ENCODE data around the gene TMEM53.

The TMEM53 gene

DNA sequence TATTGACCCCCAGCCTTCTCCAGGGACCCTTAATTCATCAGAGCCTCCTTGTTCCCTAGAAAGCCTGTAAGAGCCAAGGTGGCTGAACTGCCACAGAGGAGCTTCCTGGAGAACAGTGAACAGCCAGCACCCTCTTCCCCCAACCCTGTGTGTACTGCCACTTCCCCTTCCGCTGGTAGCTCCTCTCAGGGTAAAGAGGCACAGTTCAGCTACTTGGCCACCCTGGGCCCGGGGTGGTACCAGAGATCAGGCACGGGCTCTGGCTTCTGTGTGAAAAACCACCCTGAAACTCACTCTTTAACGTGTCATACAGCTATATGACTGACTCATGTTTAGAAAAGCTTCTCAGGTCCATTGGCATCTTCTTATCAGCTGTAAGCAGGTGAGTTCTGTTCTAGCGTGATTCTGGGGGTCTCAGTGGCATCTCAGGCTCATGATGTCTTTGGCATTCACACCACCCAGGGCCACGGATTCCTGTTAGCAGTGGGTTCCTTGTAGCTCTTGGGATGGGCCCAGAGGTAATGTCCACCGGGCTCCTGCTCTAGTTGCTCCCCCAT lies 22.6 kb upstream of the TMEM53 start:
- DNase-seq (ENCODE audit: low read depth) = no peak

DNA sequence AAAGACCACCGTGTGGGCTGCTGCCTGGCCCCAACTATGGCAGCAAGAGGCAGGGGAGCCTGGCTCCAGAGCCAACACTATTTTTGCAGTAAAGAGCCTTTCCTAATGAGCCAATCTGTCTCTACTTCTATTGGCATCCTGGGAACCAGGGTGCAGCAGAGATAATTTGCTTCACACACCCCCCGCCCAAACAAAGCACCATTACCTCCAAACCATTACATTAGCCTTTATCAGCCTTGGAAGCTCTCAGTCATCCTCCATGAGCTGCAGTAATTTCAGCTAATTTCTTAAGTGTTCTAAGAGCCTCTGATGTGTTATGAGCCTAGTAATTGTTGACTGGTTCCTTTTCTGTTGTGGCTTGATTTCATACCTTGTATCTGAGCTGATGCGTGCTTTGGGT lies 21.8 kb upstream of the TMEM53 start:
- no peak for DNase-seq (ENCODE audit: low read depth)

DNA sequence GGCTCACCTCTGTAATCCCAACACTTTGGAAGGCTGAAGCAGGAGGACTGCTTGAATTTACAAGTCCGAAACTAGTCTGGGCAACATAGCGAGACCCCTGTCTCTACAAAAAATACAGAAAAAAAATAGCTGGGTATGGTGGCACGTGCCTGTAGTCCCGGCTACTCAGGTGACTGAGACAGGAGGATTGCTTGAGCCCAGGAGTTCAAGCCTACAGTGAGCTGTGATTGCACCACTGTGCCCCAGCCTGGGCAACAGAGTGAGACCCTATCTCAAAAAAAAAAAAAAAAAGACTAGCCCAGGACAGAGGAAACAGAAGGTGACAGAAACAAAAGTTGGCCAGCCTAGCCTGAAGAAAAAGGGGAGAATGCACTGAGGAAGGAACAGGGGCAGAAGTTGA lies 21.4 kb upstream of the TMEM53 start:
- no peak for DNase-seq (ENCODE audit: low read depth)

DNA sequence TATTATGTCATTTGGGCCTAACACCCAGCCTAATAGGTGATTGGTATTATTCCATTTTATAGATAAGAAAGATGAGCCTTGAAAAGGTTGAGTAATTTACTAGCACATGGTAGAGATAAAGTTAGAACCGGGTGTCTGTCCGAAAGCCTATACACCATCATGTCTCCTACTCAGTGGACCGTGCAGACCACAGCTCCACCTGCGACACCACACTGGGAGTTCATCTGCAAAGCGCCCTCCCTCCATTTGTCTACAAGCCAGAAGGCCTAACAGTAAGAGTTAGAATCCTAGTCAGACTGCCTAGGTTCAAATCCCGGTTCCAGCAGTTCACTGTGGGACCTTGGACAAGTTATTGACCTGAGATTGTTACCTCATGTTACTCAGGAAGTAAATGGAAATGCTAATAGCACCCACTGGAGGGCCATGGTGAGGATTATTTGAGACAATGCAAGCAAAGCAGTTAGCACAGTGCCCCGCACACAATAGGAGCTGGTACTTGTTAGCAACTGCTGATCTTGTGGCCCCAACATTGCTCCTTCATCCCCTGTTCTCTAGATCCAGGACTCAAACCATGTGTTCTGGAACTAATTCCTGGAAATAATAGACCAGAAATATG lies 20.7 kb upstream of the TMEM53 start:
- DNase-seq (ENCODE audit: low read depth) = no peak

DNA sequence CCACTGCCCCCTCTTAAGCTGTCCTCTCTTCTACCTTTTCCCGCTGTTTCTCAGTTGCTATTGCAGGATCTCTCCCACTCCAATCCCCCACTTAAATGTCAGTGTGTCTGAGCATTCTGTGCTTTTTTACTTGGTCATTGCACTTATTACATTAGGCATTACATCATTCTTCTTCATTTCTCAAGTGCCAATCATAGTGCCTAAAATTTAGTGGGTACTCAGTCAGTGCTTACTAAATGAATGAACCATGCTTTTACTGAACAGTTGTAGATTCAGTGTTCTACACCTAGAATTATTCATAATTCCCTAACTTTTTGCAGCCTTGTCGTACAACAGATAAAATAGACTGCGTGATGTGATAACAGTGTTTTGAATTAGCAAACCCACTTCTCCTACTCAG lies 19.6 kb upstream of the TMEM53 start:
- no peak for DNase-seq (ENCODE audit: low read depth)

DNA sequence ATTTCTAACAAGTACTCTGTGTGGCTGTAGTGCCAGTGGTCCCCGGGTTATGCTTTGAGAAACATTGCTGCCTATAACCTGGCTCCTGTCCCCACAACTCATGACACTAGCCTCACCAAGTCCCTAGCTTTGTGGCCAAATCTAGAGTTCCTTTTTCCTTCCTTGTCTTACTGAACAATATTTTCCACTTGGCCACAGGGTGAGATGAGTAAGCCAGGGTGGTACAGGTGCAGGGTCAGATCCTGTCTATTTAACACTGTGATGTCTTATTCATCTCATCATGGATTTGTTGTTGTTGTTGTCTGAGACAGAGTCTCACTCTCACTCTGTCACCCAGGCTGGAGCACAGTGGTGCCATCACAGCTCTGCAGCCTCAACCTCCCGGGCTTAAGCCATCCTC lies 18.9 kb upstream of the TMEM53 start:
- no peak for DNase-seq (ENCODE audit: low read depth)

DNA sequence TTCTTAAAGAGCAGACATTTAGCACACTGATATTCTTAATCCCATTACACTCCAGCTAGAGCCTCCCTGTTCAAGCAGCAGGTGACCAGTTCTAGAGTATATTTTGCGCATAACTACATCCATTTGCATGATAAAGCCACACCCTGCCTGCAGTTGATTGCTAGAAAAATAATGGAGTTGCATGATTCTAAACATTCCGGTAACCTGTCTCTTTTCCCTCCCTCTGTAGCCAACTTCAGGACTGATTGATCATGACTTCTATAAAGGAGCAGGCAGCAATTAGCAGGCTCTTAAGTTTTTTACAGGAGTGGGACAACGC lies 15.1 kb upstream of the TMEM53 start:
- no peak for DNase-seq (ENCODE audit: low read depth)

DNA sequence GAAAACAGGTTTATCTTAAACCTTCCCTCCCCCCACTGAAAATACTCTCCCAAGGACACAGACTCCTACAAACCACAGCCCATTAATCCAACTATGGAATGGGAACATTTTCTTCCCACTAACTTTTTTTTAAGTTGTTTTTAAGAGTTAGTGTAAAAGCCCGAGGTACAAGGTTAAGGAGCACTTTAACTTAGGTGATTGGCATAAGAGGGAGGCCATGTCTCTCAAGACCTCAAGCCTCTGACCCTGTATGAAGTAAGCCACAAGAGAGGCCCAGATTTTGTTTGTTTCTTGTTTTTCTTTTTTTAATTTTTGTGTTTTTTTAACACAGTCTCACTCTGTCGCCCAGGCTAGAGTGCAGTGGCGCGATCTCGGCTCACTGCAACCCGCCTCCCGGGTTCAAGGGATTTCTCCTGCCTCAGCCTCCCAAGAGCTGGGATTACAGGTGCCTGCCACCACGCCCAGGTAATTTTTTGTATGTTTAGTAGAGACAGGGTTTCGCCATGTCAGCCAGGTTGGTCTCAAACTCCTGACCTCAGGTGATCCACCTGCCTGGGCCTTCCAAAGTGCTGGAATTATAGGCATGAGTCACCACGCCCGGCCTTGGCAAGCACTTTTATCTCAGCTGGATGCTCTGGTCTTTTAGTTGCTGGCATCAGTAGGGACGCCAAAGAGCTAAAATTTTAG lies 14.6 kb upstream of the TMEM53 start:
- DNase-seq (ENCODE audit: low read depth) = no peak

DNA sequence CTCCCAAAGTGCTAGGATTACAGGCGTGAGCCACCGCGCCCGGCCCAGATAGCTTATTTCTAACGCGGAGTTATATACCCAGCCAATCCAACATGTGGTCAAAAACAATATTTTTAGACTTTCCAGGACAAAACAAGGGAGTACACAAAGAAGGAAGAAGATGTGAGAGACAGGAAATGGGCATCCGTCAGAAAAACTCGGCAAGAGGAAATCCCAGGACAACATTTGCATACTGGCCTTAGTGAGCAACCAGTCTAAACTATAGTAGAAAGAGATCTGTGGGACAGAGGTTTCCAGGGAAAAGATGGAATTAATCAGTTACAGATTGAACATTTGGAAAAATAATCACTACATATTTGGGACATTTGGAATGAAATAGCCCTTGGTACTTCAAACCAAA lies 11.6 kb upstream of the TMEM53 start:
- DNase-seq (ENCODE audit: low read depth) = no peak

DNA sequence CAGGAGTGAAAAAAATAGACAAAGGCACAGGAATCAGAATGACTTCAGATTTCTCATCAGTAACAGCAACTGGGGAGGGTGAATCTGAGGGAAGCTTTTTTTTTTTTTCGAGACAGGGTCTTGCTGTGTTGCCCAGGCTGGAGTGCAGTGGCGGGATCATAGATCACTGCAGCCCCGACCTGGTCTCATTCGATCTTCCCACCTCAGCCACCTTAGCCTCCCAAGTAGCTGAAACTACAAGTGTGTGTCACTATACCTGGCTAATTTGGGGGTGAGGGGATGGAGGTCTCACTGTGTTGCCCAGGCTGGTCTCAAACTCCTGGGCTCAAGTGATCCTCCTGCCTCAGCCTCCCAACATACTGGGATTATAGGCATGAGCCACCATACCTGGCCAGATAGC lies 10.9 kb upstream of the TMEM53 start:
- DNase-seq (ENCODE audit: low read depth) = no peak

DNA sequence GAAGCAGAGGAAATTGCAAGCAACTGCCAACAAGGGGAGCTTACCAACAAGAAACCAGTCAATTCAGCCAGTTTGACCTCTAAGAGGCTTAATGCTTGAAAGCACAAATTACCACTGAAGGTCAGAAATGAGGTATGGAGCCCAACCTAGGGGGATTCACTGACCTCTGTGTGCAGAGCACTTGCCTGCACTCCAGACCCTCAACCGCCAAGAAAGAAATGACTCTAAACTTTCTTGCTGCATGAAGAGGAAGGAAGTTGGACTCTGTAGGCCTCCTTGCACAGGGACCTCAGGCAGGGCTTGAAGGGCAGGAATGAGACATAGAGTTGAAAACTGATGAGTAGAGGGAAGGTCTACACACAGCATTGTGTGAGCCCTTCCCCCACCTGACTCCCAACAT lies 10.2 kb upstream of the TMEM53 start:
- DNase-seq (ENCODE audit: low read depth) = no peak

DNA sequence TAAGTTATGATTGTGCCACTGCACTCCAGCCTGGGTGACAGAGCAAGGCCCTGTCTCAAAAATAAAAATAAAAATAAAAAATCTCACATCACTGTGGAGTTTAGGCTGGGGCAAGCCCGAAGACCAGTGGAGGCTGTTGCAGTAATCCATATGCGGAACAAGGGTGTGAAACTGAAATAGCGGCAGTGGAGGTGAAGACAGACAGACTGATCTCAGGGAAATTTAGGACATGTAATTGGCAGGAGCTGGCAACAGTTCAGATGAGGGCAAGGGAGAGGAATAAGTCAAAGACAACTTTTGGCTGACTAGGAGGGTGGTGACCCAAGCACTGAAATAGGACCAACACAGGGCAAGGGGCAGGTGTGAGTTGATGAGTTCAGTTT lies 8.6 kb upstream of the TMEM53 start:
- DNase-seq (ENCODE audit: low read depth) = no peak

DNA sequence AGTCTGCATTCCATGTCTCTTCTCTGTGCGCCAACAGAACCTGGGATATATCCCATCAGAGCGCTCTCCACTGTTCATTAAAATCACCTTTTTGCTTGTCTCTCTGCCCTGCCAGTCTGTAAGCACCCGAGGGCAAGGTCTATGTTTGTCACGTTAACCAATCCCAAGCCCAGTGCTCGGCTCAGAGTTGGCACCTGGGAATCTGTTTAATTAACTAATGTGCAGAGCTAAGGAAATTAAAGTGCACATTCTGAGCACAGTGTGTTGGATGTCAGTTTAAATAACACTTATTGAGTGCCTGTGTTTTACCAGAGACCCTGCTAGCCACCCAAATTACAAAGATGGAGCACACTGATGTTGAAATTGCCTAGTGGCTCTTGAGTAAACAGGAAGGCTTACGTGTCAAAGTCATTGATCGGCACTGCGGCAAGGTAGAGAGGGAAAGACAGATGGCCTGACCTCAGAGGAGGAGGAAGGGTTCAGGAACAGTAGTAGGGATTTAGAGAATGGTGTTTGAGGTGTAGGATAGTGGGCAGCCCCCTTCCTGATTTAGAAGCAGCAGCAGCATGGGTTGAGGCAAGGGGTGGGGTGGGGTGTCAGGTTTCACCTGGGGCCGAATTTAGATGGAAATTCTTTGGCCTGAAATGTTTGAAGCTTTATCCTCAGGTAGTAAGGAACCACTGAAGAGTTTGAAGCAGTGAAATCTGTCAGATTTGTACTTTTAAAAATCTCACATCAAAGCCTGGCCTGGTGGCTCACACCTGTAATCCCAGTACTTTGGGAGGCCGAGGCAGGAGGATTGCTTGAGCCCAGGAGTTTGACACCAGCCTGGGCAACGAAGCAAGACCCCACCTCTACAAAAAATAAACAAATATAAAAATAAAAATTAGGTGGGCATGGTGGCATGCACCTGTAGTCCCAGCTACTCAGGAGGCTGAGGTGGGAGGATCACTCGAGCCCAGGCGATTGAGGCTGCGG lies 7.9 kb upstream of the TMEM53 start:
- no peak for DNase-seq (ENCODE audit: low read depth)

DNA sequence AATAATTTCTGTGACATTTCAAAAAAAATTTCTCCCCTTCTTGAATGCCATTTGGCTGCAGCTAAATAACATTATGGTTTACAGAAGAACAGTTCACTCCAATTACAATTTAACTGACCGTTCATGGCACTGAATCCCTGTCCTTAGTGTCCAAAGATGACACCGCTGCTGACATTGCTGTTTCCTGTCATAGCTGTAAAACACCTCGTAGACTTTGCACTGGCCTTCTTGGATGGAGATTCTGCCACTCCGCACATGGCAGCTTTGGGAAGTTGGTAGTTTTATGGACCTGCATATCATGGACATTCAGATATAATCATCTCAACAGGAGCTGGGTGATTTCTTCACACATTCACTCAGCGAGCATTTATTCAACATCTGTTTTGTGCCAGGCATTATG lies 5.2 kb upstream of the TMEM53 start:
- DNase-seq (ENCODE audit: low read depth) = no peak

DNA sequence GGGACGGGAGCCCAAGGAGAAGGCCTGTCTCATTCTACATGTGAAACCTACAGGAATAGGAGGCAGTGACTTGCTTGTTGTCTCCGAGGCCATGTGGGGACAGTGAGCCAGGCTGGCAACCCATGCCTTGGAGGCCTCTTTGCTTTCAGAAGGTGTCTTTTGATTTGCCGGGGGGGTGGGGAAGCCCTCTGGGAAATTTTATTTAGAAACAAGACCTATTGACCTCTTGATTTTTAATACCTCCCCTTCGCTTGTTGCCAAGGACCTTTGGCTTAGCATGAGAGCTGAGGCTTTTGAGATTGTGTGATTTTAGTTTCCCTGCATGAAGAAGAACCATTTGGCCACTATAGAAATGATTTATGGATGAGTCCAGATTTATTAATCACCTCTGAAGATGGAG lies 4.3 kb upstream of the TMEM53 start:
- DNase-seq (ENCODE audit: low read depth) = no peak

DNA sequence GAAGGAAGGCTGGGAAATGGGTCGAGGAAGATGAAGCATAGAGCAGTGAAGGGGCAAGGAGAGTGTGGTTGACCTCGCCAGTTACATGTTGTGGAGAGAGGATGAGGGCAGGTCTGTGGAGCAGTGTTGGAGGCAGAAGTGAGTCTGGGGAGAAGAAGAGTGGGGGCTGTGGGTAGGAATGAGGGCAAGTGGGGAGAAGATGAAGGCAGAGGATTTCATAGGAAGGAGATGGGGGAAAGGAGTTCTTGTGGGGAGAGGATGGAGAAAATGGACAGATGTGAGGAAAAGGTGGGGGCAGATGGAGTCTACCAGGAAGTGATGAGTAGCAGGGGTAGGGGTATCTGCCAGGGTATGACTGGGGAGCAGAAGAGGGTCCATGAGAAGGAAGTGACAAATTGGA lies 3.8 kb upstream of the TMEM53 start:
- no peak for DNase-seq (ENCODE audit: low read depth)

DNA sequence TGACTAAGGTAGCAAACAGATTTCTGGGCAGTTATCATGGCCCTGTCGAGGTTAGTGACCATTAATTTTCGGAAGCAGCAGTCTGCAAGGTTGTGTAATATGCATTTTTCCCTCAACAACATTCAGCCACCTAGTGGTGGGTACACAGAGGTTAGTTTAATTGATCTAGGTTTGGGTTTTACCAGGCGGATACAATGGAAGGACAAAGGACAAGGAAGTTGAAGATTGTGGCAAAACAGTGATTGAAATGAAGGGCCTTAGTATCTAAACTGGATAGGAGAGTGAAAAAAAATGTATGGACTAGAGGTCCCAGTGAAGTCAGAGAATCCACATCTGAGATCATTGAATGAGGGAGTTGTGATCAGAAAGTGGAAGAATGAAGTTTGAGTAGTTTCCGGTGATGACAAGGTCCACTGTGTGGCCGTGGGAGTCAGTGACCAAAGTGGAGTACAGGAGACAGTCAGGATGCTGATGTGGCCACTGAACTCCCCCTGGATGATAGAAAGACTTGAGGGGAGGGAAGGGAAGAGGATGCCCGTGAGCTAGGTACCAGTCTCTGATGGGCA lies 3.0 kb upstream of the TMEM53 start:
- no peak for DNase-seq (ENCODE audit: low read depth)

DNA sequence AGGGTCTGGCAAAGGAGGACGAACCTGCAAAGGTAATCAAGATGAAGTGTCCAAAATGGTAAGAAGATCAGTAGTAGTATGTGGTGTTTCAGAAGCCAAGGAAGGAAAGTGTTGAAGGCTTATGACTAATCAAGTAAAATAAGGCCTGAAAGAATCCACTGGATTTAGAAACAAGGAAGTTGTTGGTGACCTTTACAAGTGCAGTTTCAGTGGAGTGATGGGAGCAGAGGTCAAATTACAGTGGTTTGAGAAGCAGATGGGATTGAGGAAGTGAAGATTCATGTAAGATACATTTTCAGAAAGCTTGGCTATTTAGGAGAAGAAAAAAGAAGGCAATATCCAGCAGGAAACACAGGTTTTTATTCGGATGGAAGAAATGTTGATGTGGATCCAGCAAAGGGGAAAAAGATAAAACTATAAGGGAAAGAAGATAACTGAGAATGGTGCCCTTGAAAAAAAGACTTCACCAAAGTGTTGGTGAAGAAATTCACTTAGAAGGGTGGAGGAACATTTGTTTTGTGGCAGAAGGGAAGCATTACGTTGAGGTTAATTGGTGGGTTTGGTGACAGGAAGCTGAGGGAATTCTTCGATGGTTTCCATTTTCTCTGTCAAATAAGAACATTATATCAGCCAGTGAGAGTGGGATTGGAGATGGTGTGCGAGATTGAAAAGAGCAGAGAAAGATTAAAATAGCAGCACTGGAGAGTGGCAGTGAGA lies 2.4 kb upstream of the TMEM53 start:
- no peak for DNase-seq (ENCODE audit: low read depth)

DNA sequence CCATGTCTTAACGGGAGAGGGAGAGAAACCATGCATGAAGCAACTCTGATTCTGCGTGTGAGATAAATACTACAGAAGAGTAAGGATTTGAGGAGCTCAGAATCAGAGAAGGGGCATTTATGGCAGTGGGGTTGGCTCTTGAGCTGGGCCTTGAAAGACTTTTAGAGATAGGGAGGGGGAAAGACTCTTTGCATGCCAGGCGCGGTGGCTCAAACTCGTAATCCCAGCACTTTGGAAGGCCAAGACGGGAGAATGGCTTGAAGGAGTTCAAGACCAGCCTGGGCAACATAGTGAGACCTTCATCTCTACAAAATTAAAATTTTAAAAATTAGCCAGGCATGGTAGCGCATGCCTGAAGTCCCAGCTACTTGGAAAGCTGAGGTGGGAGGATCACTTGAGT lies 905 bp upstream of the TMEM53 start:
- DNase-seq (ENCODE audit: low read depth) = no peak

DNA sequence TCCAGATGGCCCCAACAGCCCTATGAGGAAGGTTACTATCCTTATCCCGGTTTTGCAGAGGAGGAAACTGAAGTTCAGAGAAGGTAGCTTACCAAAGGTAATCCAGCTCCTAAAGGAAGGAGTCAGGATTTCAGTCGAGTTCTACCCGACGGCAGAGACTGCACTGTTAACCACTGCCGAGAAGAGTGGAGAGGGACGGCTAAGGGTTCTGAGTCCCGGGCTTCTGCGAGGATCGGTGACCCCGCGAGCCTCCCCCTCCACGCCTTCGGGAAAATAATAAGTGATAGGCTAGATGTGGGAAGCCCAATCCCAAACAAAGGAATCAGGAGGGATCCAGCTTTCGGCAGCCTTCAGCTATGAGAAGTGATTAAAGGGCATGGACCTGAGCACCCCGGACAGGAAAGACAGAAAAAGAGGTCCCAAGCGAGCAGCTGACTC lies 587 bp downstream of the TMEM53 start:
- DNase-seq (ENCODE audit: low read depth) = no peak

DNA sequence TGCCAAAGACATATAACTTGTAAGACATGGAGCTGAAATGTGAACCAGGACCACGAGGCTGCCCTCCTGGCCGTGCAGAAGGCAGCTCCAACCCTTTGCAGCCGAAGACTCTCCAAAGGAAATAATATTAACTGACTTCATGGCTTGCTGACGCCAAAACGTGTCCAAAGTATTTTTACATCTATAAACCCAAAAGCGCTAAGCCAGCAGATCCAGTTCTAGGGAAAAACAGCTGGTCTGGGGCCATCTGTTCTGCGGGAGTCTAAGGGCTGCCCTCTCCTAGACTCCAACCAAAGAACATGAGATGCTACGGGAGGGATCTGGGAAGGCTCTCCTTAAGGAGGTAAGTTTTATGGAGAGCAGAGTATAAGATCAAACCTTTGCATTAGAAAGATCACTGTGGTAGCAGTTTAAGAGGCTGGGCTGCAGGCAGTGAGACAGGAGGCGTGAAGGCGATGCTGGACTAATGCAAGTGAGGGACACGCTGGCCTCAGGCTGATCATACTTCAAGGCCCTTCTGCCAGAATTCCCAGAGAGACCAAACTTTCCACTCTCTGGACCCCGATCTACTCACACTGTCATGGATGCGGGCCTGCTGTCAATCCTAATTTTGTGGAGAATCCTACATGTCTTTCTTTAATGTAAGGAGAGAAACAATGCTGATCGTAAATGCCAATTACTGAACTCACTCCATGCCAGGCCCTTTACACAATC lies 1.2 kb downstream of the TMEM53 start:
- no peak for DNase-seq (ENCODE audit: low read depth)

Measured in stimulated activated CD8-positive, alpha-beta memory T cell treated with anti-CD3 and anti-CD28 coated beads, Interleukin-12 subunit alpha, Interleukin-12 subunit beta, amount 100 ng/mL, for 1 hour (primary cell).